Brain microvascular endothelial cell (primary cell): ENCODE results near the gene SLC8A1.

Experiments used
- DNase-seq: peaks from one replicate; pipeline ENCODE4 v3.0.0-alpha.2; 2020
- H3K27ac ChIP-seq: fragments of 250-450 bp; sonication (Bioruptor Pico); 2 replicates; pipeline ENCODE4 v1.5.1; 2020; ENCODE audit warnings: mild to moderate bottlenecking, moderate library complexity
- H3K27me3 ChIP-seq: fragments of 250-450 bp; sonication (Bioruptor Pico); replicated peaks from 2 replicates; pipeline ENCODE4 v1.5.1; 2020; ENCODE audit warnings: mild to moderate bottlenecking
- H3K36me3 ChIP-seq: fragments of 250-450 bp; sonication (Bioruptor Pico); replicated peaks from 2 replicates; pipeline ENCODE4 v1.5.1; 2020; ENCODE audit warnings: mild to moderate bottlenecking
- H3K4me3 ChIP-seq: 2 replicates; pipeline ENCODE4 v1.5.1; 2011; ENCODE audit warnings: low read depth, mild to moderate bottlenecking, control low read depth, low read length, moderate library complexity
- in situ Hi-C: cut with HindIII; loops from 2 replicates; pipeline ENCODE4 v1.10.0; 2017; ENCODE audit warnings: low sequenced_read_pairs, low pct_ligation_motif_present
- TF ChIP-seq, protein P1 (sequence below): IDR thresholded peaks from 2 replicates; pipeline ENCODE4 v1.5.1; 2011; ENCODE audit warnings: low read depth, mild to moderate bottlenecking, moderate library complexity, low read length, control low read depth, inconsistent platforms; ENCODE audit errors: missing control alignments

SLC8A1 gene

DNA sequence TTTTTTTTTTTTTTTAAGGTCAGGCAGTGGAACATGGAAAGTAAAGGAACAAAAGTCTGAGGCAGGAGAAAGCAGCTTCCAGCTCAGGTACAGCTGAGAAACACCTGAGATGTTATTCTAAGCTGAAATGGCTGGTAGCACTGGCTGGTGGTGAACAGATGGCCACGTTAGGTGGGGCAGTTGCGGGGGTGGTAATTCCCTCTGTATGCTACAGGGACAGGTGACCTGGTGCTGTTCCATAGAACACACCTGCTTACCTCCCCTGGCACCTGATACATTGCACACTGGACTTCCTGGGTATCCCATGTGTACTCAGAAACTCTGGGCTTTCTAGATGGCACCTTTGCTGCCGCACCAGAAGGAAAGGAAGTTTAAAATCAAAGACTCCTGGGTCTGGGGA lies 333.3 kb downstream of the SLC8A1 start:
- Histone ChIP-seq H3K27me3 (no peaks in the 10 kb centered on the region), H3K27ac (no peak overlapping the region), H3K4me3 (no peak overlapping the region), H3K36me3 (no peaks in the 10 kb centered on the region)
- TF ChIP-seq, protein P1, sequence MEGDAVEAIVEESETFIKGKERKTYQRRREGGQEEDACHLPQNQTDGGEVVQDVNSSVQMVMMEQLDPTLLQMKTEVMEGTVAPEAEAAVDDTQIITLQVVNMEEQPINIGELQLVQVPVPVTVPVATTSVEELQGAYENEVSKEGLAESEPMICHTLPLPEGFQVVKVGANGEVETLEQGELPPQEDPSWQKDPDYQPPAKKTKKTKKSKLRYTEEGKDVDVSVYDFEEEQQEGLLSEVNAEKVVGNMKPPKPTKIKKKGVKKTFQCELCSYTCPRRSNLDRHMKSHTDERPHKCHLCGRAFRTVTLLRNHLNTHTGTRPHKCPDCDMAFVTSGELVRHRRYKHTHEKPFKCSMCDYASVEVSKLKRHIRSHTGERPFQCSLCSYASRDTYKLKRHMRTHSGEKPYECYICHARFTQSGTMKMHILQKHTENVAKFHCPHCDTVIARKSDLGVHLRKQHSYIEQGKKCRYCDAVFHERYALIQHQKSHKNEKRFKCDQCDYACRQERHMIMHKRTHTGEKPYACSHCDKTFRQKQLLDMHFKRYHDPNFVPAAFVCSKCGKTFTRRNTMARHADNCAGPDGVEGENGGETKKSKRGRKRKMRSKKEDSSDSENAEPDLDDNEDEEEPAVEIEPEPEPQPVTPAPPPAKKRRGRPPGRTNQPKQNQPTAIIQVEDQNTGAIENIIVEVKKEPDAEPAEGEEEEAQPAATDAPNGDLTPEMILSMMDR, result no peak
- no peak for DNase-seq
- in situ Hi-C loops, result no loop called here

DNA sequence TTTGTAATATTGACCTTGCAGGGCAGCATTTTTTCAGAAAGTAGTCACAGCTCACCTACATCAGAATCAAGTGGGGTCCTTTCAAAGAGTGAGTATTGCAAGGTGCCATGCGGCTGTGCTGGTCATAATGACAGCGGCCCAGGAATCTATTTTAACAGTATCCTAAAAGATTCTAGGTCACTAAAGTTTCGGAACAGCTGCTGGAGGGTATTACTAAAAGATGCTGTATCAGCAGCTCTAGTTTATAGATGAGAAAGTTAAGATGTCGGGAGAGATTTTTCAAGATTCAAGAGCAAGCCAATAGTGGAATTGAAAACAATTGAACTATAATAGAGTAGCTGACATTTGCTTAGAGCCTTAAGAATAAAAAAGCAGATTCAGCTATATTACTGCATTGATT lies 336.0 kb downstream of the SLC8A1 start:
- no peak overlapping the region for H3K4me3 ChIP-seq
- H3K36me3 ChIP-seq, result no peaks in the 10 kb centered on the region
- no peak overlapping the region for H3K27ac ChIP-seq
- in situ Hi-C loops, result no loop called here
- DNase-seq, result no peak
- TF ChIP-seq, protein P1, result no peak
- no peaks in the 10 kb centered on the region for H3K27me3 ChIP-seq

DNA sequence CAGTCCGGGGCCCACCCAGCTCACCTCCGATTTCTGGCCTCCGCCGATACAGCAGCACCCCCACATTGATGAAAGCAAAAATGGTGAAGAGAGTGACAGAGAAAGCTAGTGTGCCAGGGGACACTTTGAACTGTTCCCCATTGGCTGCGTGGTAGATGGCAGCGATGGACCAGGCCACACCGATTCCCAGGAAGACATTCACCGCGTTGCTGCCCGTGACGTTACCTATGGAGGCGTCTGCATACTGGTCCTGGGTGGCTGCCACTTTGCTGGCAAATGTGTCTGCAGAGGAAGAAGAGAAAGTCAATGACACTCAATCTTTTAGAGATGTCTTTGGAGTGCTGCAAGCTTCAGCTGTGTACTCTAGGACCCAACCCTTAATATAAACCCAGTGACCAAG lies 336.5 kb downstream of the SLC8A1 start:
- Histone ChIP-seq H3K27me3 (no peaks in the 10 kb centered on the region), H3K36me3 (no peaks in the 10 kb centered on the region), H3K27ac (no peak overlapping the region), H3K4me3 (no peak overlapping the region)
- TF ChIP-seq, protein P1, result no peak
- in situ Hi-C loops, result no loop called here
- DNase-seq, result no peak

DNA sequence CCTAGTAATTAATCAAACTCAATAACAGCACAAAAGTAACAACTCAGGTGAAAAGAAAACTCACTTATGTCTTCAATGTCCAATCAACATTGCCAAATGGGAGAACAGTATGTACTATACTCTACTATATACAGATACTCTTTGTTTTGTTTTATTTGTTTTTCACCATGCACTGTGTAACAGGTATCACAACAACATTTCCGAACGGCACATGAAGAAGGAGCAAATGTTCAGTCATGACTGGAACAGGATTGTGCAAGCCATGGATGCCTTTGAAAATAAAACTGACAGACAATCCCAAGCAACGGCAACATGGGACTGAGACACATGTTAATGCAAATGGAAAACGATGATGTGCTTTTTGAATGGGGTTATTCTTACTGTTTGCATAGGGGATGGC lies 337.9 kb downstream of the SLC8A1 start:
- DNase-seq, result no peak
- no peak overlapping the region for H3K27ac ChIP-seq
- no peaks in the 10 kb centered on the region for H3K27me3 ChIP-seq
- in situ Hi-C loops, result no loop called here
- H3K36me3 ChIP-seq, result no peaks in the 10 kb centered on the region
- TF ChIP-seq, protein P1, result no peak
- H3K4me3 ChIP-seq, result no peak overlapping the region

DNA sequence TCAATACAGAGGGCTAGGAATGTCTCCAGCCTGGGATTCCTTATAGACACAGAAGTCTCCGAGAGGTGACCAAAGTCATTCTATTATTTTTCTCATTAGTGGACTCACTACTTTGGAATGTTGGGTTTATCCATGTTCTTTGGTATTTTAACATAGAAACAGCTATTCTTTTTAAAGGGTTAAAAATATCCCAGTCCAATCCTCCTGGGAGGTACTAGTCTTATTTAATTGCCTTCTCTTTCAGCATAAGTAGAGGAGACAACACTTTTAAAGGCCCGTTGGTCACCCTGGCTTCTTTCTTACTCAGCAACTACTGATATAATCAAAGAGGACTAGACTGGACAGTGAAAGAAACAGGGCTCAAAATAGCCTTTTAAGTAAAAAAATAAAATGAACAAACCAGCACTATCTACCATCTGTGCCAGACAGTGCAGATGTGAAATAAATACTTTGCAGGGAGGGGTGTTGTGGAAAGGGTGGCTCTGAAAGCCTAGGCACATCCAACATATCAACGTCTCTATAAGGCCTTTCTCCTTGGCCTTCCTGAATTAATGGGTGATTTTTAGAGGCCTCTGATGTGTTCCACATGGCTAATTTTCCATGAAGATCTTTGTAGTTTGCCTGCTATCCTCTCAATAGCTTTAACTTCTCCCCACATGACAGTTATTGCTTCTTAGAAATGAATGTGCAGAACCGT lies 338.5 kb downstream of the SLC8A1 start:
- TF ChIP-seq, protein P1, result no peak
- in situ Hi-C loops, result no loop called here
- Histone ChIP-seq H3K36me3 (no peaks in the 10 kb centered on the region), H3K4me3 (no peak overlapping the region), H3K27ac (no peak overlapping the region), H3K27me3 (no peaks in the 10 kb centered on the region)
- DNase-seq, result no peak

DNA sequence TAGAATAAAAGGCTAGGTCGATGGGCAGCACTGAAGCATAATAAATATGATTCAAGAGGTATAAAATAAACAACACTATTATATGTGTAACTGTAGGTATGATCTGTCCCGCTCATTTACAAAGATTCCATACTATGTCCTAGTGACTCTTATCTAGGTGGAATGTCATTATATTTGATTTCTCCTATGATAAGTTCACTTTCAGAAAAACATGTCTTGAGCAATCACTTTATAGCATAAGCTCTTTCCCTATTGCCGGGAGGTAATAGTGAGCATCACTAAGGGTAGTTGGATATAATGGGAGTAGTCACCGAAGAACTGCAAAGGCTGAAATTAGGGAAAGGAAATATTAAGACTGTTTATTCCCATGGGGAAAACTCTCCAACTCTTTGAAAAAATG lies 342.5 kb downstream of the SLC8A1 start:
- H3K27me3 ChIP-seq, result no peaks in the 10 kb centered on the region
- no peaks in the 10 kb centered on the region for H3K36me3 ChIP-seq
- no peak overlapping the region for H3K27ac ChIP-seq
- DNase-seq, result no peak
- H3K4me3 ChIP-seq, result no peak overlapping the region
- TF ChIP-seq, protein P1, result no peak
- in situ Hi-C loops, result no loop called here
